ENCODE measurements around the gene ADAP1.
A peak's percentile ranks its signal among the peaks of the same experiment; 100 is the strongest.
"Not testable (repeated sequence)": the region's sequence is repeated elsewhere in the genome, so short reads cannot be mapped to it uniquely, and the experiment has no call there.

Gene ADAP1

DNA sequence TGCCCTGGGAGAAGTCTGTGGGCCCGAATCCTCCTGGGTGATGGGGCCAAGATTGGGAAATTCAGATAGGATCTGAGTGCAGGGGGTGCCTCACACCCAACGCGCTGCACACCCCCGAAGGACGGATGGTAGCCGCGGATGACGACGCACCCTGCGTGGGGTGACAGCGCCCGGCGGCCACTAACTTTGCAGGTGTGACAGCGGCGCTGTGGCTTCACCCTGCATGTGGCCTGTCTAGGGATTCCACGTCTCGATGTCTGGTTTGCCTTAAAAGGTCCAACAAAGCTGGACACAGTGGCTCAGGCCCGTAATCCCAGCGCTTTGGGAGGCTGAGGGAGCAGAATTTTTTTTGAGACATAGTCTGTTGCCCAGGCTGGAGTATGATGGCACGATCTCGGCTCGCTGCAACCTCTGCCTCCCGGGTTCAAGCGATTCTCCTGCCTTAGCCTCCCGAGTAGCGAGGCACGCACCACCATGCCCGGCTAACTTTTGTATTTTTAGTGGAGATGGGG lies 18.6 kb downstream of the ADAP1 start:
- no peak for DNase-seq

DNA sequence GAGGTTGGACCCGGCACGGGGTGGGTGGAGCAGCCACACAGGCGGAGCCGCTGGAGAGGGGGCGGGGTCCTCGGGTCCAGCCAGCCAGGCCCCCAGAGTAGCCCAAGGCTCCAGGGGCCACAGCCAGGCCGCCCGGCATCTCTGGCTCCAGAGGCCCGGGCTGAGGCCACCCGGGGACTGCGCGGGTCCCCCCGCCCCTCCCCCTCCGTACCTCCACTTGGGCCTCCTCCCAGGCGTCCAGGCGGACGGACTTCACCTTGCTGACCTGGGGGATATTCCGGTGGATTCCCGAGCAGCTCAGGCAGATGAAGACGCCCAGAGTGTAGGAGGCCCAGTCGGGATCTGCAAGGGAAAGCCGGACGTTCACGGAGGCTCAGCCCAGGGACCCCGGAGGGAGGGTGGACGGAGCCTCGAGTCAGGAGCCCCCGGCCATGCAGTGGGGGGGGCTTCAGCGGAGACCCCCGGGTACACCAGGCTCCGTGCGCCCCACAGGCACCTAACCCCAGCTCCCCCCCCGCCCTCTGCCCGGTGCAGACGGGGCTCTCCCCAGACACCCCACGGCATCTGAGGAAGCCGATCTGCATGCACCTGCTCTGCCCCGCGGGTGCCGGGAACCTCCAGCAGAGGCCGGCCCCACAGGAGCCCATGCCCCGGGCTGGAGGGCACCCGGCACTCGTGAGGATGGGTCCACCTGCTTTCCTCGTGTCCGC lies 19.2 kb downstream of the ADAP1 start:
- no peak for DNase-seq

DNA sequence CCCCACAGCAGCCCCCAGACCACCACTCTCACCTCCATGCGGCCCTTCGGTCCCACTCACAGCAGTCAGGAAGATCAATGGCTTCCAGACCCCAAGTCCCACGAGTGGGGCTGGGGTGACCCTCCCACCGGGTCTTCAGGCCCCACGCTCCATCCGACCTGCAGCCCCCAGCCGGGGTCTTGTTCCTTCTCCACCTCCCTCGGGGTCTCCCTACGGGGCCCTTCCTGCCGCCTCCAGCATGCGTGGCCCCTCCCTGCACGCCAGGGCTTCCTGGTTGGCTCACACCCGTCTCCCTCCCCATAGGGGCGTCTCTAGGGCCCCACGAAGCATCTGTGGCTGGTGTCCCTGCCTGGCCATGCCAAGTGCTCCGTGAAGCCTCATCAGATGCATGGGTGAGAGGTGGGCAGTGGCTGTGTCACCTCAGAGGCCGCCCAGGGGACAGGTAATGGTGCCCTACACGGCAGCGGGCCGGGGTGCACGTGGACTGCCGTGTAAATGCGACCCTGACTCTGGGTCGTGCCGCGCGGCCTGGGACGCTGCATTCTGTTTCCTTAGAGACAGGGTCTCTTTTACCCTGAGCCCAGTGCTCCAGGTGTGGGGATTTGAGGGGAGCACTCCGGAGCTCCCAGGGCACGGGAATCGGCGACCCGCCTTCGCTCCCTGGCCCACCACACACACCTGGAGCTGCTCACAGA lies 19.9 kb downstream of the ADAP1 start:
- no peak for DNase-seq

DNA sequence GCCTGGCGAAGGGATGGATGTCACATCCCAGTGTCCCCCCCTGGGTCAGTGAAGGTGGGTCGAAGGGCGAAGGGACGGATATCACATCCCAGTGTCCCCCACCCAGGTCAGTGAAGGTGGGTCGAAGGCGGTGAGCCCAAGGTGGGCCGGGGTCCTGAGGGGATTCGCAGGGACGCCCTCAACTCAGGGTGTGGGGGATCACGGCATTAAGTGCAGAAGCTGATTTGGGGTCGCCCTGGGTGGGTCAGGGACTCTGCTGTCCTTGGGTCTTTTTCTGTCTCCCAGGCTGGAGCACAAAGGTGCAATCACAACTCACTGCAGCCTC lies 21.9 kb downstream of the ADAP1 start:
- DNase-seq: no peak

DNA sequence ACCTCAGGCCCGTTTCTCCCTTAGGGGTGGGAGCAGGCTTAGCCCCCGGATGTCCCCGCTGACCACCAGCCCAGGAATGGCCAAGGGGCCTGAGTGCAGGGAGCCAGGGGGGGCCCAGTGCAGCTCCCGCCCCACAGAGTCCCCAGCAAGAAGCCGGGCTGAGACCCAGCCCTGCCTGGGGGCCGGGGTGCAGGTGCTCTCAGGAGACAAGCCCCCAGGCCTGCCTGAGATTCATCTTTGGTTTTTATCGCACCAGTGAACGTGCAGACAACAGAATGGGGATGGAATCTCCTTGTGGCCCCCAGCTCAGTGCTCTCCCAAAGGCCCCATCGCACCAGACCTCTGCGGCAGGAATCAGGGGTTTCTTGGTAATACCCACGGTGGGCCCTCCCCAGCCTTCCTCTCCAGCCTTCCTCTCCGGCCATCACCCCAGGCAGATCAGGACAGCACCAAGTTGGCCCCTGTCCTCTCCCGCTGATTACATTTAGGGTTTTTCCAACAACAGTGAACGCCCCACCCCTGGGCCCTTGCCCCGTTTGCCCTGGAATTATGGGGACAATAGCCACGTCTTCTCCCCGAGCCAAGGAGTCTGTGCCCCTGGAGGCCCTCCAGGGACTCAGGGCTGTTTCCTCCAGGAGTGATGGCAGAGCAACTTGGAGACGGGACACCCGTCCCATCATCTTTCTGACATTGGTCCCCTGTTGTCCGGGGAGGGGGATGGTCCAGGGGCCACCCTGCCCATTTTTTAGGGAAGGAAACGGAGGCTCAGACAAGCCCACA lies 22.4 kb downstream of the ADAP1 start:
- no peak for DNase-seq

DNA sequence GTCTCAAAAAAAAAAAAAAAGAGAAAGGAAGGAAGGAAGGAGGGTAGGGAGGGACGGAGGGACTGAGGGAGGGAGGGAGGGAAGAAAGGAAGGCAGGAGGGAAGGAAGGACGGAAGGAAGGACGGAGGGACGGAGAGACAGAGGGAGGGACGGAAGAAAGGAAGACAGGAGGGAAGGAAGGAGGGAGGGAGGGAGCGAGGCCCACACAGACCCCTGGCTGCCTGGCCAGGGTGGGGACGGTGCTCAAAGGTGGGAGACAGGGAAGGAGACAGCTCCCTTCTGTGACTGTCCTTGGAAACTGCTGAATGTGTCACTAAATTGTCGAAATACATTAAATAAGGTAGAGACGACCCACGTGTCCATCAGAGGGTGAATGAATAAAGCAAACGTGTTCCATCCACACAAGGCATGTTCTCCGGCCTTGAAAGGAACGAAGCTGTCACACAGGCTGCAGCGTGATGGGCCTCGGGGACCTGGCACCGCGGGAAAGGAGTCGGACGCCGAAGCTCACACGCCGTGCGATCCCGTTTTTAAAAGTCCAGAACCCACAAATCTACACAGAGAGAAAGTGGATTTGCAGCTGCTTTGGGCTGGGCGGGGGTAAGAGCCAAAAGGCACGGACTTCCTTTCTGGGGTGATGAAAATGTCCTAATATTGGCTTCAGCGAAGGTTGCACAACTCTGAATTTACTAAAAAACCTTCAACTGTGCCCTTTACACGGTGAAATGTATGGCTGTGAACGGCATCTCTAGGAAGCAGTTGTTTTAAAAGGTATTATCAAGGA lies 23.3 kb downstream of the ADAP1 start:
- no peak for DNase-seq

DNA sequence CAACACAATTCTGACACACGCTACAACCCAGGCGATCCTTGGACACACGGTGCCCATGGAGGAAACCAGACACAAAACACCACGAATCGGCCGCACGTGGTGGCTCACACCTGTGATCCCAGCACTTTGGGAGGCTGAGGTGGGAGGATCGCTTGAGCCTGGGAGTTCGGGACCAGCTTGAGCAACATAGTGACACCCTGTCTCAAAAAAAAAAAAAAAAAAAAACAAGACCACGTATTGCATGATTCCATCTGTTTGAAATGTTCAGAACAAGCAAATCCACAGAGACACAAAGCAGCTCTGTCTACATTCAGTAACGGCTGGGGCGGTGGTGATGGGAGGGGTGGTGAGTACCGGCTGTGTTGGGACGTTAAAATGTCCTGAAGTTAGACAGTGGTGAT lies 25.2 kb downstream of the ADAP1 start:
- DNase-seq: no peak

DNA sequence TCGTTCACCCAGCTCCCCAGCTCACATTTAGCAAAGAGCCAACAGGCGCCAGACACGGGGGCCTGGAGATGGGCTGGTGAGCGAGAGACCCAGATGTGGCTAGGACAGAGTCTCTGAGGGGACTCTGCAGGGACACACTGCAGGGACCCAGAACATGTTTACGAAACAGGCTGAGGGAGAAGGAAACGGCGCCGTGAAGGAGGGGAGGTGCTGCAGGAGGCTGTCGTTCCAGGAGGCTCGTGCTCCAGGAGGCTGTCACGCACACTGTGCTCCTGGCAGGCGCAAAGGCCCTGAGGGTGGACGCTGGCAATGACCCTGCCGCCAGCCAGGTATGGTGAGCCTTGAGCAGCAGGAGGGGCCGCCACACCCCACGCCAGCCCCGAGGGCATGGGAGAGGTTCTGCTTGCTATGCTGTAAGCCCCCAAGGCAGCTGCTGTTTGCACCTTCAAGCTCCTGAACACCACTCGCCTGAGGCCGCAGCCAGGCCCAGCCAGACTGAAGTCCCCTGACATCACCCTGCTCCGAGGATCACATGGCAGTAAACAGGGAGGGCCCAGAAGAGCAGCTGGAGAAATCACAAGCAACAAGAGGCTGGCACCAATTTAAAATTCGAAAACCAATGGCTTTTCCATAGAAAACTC lies 27.3 kb downstream of the ADAP1 start:
- DNase-seq: no peak

DNA sequence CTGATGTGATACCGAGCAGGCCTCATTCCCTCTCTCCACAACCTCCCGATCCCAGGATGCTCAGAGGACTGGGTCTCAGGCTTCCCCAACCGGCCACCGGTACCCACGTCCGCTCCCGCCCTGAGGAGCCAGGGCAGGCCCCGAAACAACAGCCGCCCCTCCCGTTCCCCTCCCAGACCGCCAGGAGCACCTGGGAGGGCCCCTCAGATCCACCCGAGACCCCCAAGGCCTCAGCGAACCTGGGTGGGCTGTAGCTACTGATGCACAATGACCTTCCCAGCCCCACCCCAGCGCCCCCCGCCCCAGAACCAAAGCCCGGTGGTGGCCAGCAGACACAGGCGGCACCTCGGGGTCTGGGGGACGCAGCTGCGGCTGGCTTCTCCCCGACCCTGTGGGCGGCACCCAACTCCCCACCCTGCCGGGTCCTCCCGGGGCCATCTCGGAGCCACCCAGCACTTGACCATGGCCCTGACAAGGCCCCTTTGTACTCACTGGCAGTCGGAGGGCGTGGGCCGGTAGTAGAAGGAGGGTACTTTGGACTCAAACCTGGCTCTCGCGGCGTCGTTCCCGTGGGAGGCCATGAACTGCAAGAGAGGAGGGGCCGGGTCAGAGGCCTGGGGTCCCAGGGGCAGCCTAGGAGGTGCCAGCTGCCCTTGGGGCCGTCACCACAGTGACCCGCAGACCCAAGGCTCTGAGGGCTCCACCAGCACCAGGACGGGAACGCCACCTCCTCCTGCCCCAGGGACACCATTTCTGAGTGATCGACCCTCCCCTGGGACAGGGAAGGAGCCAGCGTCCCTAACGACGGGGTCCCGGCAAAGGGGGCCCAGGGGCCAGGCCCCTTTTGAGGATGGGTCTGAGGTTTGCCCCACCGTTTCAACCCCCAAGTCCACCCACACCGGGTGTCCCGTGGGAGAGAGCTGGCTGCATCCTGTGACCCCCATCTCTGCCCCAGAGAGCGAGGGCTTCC lies 28.1 kb downstream of the ADAP1 start:
- DNase-seq: no peak

DNA sequence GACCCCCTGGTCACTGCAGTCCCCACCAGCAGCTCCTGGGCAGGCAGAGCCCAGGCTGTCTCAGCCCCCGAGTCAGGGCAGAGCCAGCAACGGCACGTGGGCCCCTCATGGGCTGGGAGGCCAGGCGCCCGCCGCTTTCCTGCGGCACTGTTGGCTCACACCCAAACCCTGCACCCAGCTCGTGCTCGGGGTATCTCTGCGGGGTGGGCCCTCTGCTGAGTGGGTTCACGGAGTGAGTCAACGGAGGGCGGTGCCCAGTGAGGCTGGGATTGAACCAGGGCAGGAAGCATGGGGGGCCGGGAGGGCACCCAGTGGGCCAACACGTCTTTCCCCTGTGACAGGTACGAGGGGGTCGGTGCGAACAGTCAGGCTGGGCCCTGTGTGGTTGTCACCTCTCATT lies 28.9 kb downstream of the ADAP1 start:
- DNase-seq: peak; percentile 70

DNA sequence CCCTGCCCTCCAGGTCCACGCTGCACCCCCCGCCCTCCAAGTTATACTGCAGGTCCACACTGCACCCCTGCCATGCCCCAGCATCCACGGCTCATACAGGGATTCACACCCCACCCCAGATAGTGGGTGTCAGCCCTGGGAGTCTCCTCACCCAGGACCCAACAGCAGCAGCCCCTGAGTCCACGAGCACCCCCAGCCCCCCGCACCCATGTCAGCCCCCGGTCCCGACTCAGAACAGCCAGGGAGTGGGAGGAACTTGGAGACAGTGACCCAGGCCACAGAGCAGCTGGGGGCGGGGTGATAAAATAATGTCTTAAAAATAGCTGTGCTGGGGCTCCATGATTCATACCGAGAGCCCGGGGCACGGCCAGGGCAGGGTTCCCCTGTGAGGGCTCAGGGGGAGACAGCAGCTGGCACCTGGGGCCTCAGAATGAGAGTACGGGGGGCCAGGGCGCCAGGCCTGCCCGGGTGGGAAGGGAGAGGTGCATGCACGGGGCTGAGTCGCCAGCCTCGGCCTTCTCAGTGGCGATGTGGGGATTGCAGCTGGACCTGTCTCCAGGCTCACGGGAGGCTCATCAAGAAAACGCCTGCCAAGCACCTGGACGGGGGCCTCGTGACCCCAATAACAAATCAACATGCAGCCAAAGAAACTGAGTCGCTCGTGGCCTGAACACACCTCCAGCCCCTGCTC lies 29.8 kb downstream of the ADAP1 start:
- peak; percentile 46 for DNase-seq

DNA sequence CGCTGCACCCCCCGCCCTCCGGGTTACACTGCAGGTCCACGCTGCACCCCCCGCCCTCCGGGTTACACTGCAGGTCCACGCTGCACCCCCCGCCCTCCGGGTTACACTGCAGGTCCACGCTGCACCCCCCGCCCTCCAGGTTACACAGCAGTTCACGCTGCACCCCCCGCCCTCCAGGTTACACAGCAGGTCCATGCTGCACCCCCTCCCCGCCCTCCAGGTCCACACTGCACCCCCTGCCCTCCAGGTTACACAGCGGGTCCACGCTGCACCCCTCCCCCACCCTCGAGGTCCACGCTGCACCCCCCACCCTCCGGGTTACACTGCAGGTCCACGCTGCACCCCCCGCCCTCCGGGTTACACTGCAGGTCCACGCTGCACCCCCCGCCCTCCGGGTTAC lies 30.4 kb downstream of the ADAP1 start:
- DNase-seq: not testable (repeated sequence)

DNA sequence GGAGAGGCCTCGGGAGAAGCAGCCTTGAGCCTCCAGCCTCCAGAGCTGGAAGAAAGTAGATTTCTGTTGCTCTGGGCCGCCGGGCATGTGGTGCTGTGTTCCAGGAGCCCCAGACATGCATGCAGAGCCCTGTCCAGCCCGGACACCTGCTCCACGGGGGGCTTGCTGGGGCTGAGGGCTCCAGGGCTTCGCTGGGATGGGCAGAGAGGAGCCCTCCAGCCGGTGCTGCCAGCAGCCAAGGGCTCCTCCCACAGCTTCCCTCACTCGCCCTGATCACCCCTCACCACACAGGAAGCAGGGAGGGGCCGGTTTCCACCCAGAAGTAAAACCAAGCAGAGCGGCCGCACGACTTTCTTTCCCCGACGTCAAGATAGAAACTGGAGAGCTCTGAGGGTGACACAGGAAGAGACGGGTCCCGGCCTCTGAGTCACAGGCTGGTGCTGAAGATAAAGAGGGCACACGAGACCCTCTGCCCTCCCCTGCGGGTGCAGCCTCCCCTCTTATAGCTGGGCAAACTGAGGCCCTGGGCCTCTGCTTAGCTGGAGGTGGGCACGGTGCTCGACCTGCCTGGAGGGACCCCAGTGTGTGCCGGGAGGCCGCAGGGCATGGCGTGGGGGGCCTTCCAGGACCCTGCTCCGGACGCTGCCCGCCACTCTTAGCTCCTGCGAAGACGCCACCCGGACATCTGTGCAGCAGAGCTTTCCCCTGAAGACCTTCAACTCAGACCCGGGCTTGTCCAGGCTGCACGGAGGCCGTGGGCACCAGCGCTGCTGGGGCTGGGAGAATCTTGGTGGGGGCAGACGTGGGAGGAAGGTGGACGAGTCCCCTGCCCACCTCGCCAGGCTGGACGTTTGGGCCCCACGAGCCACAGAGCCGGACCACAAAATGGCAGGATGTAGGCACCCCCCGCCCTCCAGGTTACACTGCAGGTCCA lies 31.1 kb downstream of the ADAP1 start:
- peak; percentile 93 for DNase-seq

DNA sequence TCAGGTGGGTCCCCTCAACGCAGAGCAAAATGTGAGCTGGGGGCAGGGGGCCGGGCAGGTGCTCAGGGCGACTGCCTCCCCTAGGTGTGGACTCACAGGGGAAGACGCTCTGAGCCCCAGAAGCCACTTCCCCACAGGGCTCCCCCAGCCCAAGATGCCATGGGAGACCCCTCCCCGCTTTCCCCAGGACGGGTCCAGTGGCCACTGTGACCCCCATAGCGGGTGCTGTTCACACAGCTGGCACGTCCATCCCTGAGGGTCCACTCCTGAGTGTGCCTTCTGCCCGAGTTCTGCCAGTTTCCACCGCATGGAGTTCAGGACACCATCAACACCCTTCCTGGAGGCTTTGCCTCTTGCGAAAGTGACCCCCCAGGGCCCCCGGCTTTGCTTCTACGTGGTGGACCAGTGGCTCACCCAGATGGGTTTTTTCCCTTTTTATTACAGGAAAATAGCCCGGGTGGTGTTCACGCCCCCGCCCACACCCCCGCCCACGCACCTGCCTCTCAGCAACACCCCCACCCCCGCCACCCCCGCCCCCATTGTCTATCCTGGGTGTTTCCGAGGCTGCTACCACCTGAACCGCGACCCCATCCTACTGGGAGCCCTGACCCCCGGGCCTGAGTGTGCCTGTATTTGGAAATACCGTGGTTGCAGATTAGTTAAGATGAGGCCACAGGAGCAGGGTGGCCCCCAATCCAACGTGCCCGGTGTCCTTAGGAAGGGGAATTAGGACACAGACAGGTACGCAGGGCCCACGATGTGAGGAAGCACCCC lies 32.0 kb downstream of the ADAP1 start:
- DNase-seq: peak; percentile 64

DNA sequence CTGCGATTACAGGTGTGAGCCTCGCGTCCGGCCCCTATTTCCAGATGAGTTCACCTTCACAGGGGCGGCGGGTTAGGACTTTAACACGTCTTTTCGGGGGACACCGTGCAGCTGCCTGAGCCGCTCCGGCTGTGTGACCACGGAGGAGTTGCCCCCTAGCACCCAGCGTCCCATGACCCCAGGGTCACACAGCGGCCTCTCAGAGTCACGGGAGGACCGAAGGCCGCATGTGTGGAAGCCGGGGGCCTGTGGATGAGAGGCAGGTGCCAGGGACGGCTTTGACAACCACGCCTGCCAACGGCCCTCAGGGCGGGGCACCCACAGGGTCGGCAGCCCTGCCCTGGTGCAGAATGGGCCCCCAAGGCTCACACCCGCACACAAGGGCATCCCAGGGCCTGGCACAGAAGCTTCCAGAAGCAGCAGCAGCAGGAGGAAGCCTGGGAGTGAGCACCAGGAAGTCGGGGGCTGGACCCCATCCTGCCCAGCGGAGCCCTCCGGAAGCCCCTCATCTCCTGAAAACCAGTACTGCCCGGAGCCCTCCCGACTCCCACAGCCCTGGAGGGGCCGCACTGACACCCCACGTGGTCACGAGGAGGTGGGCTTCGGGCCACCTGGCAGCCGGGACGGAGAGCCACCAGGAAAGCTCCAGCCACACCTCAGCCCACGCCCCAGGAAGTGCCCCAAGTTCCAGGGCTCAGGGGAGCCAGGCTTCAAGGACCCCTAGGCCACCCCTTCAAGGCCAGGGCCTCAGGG lies 32.7 kb downstream of the ADAP1 start:
- DNase-seq: peak; percentile 34

DNA sequence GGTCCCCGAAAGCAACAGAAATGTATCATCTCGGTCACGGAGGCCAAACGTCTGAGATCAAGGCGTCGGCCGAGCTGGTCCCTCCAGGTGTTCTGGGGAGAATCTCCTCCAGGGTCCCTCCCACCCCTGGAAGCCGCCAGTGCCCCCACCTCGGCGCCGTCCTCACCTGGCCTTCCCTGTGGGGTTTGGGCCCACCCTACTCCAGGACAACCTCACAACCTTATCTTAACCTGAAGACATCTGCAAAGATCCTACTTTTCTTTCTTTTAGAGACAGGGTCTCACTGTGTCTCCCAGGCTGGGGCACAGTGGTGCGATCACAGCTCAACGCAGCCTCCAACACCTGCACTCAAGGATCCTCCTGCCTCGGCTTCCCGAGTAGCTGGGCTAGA lies 33.4 kb downstream of the ADAP1 start:
- DNase-seq: no peak

DNA sequence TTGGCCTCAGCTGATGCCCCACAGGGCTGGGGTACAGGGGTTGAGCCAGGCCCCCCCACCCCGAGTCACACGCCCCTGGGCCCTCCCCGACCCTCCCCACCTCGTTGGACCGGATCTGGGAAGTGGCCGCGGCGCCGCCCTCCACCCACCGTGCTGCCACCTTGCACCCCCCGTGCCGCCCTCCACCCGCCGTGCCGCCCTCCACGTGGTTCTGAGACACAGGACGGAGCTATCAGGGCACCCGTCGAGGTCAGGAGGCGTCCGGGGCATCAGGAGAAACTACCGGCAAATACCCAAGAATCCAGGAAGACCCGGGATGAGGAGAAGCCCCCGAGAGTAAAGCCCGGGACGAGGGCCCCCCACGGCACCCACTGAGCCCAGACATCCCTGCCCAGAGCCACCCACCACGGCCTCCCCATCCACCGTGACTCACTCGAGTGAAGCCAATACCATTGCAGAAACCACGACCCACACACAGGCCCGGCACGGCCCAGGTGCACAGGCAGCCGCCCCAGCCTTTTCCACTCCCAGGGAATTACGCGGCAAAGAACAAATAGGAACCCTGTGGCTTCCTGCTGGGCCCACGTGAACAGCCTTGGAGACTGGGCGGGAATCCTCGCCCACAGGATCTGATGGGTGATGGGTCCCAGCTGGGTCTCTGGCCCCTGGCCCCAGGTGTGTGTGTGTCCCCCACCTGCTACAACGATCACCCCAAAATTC lies 34.0 kb downstream of the ADAP1 start:
- DNase-seq: no peak
